ENCODE data around the gene PEAK3.

GRCh38 chr19:2300533-2300932 lies 18.6 kb upstream of the PEAK3 start:
- TF ChIP-seq CTCF (IDR thresholded peaks at IDR 0.05; ENCODE audit: low read length) = no peak
- TF ChIP-seq EZH2 (IDR thresholded peaks at IDR 0.05; ENCODE audit: borderline replicate concordance, low read length) = no peak

All from OCI-LY1 (cell line).